GM19397 (cell line): ENCODE data around the gene BMAL1.
"Not testable (repeated sequence)": the region's sequence is repeated elsewhere in the genome, so short reads cannot be mapped to it uniquely, and the experiment has no call there.

ENCODE experiments used
- ATAC-seq: cut with Tn5 transposase; IDR thresholded peaks from one replicate; pipeline ENCODE4 v1.9.1; 2021; ENCODE audit warnings: mild to moderate bottlenecking, moderate library complexity; ENCODE audit not compliant: unreplicated experiment

Gene BMAL1

DNA sequence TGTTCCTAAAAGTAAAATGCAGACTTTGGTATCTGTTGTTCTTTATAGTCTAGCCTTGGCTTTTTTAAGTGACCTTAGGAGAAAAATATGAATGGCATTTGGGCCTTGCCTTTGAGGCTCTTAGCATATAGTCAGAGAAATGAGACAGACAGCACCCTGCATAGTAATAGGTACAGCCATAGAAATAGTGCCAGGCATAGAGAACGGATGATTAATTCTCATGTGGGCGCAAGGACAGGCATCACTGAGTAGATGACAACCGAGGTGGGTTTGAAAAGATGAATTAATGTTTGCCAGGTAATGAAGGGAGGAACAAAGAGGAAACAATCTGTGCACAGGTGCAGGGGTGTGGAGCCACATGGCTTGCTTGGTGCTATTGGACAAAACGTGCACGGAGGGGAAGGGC, 90.5 kb downstream of the BMAL1 start:
- ATAC-seq = no peak

GRCh38 chr11:13373216-13373615, 95.6 kb downstream of the BMAL1 start:
- ATAC-seq = no peak

DNA sequence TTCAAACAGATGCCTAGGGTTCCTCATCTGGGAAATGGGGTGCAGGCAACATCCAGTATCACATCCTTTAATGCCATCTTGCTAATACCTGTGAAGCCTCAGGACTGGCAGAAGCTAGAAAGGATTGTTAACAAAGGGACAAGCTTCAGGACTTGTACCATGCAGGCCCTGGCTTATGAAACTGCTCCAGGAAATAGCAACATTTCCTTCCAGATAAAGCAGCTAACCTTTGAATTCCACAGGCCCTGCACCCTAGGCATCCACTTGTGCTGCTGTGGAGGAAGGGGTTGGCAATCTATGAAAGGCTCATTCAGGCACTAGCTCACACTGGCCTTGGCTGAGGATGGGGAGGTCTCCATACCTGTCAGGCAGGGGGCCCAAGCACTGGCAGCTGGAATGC, 98.2 kb downstream of the BMAL1 start:
- ATAC-seq = no peak

DNA sequence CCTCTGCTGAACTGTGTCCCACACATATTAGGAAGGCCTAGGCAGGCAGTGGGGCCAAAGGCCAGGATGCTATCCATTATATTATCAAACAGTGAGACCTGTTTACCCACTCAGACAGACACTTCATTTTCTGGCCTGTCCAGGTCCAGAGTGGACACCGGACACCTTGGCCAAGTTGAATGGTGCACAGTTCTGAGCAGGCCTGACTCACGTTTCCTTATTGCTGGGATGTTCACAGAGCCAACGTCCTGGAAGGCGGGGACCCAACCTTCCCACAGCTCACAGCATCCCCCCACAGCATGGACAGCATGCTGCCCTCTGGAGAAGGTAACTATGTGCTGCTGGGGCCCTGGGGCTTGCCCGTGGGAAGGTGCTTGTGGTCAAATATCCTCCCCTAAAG, 98.8 kb downstream of the BMAL1 start:
- ATAC-seq = no peak

DNA sequence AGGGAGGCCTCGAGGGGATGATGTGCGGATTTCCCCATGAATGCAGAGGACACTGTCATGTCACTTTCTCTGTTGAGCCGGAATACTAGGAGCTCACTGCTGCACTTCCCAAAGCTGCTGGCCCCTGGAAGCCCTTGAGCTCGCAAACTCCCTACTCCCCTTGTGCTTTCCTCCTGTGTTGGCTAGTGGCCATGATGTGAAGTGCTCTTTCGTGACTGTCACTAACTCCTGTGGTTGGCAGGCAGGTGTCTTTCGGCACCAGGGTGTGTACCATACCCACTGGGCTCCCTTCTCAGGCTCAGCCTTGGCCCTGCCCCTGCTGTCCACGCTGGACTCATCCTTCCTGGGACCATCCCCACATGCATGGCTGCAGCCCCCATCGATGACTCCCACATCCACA, 99.2 kb downstream of the BMAL1 start:
- no peak for ATAC-seq

- no peak for ATAC-seq
Measured at GRCh38 chr11:13378316-13378715, 100.7 kb downstream of the BMAL1 start.

GRCh38 chr11:13380731-13381130, 103.1 kb downstream of the BMAL1 start:
- no peak for ATAC-seq

DNA sequence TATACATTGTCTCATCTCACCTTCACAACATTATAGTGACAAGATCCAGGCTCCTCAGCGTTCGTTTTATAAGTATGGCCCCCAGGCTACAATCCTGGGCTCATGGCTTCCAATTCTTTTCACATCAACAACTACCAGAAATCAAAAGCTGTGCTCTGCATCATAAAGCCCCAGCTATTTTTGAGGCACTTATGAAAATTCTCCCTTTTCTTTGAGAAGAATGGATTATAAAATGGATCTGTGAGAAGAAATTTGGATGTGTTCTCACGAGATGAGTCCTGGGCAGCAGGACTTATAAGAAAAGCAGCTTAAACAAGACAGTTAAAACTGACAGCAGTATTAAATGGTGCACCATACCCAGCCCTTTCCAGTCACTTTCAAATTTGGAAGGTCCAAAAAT, 105.2 kb downstream of the BMAL1 start:
- no peak for ATAC-seq

DNA sequence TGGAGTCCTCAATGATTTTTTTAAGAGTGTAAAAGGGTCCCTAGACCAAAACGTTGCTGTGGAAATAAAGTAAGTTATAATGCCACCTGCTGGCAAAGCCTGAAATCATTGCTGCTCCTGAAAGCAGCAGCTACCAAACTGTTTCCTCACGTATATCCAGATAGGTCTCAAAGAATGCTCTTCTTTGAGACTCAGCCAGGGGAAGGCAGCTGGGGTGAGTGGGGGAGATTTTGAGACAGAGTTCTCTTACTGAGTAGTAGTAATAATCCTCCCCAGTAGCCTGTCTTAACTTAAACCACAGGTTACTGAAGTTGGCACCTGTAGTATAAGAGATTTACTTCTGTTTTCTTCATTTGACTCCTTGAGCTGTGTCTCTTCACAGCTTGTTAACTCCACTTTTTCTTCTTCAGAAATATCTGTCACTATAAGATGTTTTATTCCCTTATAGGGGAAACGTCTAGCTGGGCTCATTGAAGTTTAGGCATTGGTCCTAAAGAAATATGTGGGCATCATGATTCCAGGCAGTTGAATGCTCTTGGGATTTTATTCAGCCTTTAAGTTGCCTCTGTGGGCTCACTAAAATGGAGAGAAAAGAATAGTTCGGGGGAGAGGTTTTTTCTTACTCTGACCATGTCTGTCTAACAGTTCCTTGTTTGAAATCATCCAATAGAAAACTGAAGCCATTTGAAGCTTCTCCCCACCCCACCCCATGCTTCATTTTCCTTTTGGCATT, 107.5 kb downstream of the BMAL1 start:
- ATAC-seq = no peak

DNA sequence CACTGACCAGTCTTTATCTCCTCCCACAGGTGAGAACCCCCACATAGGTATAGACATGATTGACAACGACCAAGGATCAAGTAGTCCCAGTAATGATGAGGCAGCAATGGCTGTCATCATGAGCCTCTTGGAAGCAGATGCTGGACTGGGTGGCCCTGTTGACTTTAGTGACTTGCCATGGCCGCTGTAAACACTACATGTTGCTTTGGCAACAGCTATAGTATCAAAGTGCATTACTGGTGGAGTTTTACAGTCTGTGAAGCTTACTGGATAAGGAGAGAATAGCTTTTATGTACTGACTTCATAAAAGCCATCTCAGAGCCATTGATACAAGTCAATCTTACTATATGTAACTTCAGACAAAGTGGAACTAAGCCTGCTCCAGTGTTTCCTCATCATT, 109.0 kb downstream of the BMAL1 start:
- no peak for ATAC-seq

DNA sequence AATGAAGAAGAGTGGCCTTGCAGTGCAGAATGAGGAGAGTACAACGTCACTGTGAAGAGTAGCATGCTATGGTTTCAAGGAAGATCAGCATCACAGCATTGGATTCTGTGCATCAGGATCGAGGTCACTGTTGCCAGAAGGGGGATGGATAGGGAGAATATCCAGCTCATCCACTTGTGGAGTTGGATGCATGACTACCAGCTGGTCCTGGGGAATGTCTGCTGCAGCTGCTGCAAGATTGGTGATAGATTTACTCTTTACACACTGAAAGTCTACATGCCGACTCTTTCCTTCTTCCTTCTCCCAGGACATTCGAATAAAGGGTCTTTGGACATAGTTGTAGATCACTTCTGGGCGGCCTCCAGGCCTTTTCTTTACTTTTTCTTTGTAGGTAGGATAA, 111.2 kb downstream of the BMAL1 start:
- ATAC-seq = no peak

DNA sequence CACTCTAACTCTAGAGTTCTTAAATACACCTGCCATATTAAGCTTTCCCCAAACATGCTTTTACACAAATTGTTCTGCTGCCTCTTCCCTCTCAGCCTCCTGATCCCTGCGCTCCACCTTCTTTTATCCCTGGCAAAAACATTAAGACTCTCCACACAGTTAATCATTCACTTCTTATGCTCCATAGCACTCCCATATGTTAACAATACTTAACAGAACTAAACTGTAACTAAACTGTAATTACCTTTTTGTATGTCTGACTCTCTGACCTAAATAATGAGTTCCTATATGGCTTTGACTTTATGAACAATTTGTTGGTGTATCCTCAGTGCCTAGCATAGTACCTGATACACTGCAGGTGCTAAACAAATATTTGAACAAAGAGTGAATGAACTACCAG, 113.6 kb downstream of the BMAL1 start:
- no peak for ATAC-seq

DNA sequence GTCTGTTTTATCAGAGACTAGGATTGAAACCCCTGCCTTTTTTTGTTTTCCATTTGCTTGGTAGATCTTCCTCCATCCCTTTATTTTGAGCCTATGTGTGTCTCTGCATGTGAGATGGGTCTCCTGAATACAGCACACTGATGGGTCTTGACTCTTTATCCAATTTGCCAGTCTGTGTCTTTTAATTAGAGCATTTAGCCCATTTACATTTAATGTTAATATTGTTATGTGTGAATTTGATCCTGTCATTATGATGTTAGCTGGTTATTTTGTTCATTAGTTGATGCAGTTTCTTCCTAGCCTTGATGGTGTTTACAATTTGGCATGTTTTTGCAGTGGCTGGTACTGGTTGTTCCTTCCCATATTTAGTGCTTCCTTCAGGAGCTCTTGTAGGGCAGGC, 120.7 kb downstream of the BMAL1 start:
- ATAC-seq = not testable (repeated sequence)

DNA sequence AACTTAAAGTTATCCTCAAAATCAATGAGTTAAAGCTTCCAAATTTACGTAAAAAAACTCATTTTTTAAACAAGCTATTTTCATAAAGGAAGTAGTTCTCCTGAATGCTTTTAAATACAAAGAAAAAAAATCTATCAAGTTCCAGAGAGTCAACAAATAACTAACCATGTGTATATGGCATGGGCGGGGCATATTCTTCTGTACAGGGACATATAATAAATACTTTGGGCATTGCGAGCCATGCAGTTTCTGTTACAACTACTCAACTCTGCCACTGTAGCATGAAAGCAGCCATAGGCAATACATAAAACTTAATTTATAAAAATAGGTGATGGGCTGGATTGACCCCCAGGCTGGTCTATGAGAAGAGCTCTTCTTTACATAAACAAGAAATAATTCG, 127.6 kb downstream of the BMAL1 start:
- no peak for ATAC-seq

DNA sequence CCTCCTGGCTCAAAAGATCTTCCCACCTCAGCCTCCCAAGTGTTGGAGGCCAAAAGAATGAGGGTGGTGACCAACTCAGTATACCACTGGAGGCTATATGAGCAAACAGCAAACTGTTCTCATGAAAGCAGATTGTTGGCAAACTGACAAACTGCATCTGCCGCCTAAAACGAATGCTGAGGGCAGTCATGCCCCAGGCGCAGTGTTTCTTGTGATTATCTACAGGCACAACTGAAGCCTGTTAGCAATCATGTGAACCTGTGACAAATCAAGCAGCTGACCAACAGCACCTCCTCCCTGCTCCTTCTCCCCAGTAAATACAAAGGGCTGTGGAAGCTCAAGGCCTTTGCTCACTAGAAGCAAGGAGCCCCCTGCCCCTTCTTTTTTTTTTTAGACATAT, 137.6 kb downstream of the BMAL1 start:
- no peak for ATAC-seq

- ATAC-seq = no peak
Measured at GRCh38 chr11:13421561-13421960, 144.0 kb downstream of the BMAL1 start.

DNA sequence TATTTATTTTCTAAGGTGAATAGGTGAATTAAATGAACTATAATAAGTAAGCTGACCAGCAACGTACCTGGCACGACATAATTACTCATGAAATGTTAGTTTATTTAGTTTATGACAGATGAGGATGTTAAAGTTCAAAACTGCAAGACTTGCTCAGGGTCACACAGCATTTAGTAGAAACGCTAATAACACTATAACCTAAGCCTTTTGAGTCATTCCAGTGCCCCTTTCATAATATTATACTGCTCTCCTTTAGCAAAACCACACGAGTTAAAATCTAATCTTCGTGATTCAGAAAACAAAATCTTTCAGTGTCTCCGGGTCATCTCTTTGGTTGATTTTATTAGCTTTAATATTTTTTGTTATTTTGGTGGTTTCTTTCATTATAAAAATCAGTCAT, 145.8 kb downstream of the BMAL1 start:
- ATAC-seq = no peak

DNA sequence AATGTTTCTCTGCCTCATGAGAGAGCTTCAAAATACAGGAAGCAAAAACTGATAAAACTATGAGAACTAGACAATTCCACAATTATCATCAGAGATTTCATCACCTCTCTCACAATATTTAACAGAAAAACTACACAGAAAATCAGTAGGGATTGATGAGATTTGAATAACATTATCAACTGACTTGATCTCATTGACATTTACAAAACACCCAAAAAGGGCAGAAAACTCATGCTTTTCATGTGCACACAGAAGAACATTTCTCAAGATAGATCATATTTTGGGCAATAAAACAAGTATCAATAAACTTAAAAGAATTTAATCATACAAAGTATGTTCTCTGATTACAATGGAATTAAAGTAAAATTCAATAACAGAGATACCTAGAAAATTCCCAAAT, 149.8 kb downstream of the BMAL1 start:
- ATAC-seq = no peak

GRCh38 chr11:13429288-13429687, 151.7 kb downstream of the BMAL1 start:
- ATAC-seq = no peak

DNA sequence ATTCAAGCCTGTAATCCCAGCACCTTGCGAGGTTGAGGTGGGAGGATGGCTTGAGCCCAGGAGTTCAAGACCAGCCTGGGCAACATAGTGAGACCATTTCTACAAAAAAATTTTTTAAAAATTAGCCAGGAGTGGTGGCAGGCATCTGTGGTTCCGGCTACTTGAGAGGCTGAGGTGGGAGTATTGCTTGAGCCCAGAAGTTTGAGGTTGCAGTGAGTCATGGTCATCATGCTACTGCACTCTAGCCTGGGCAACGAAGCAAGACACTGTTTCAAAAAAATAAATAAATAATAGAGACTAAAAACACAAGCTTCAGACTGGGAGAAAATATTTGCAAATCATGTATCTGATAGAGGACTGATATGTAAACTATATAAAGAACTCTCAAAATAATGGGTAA, 152.2 kb downstream of the BMAL1 start:
- no peak for ATAC-seq

DNA sequence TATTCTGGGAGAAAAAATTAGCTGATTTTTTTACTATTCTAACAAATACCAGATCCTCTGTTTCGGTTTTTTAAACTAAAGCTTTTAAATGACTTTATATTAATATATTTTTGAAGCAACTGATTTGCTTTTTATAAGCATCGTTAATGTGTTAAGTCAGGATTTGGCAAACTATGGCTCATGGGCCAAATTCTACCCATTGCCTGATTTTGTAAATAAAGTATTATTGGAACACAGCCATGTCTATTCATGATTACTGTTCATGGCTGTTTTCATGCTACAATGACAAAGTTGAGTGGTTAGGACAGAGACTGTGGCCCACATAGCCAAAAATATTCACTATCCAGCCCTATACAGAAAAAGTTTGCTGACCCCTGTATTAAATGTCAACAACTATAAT, 155.8 kb downstream of the BMAL1 start:
- no peak for ATAC-seq

- ATAC-seq = no peak
Measured at GRCh38 chr11:13434247-13435205, 156.9 kb downstream of the BMAL1 start.
